LNCaP clone FGC (cell line): ENCODE measurements around the gene PORCN.

Experiments used
- DNase-seq: peaks from one replicate; pipeline ENCODE4 v3.0.0-alpha.2; 2011; ENCODE audit warnings: low read depth
- H3K4me3 ChIP-seq: 2 replicates; pipeline ENCODE4 v1.5.1; 2011; ENCODE audit warnings: mild to moderate bottlenecking, low read depth, low read length, control low read depth
- CTCF ChIP-seq: IDR thresholded peaks from 2 replicates; pipeline ENCODE4 v1.5.1; 2012; ENCODE audit warnings: mild to moderate bottlenecking; ENCODE audit not compliant: control insufficient read depth, insufficient read depth; ENCODE audit errors: extremely low read depth

Gene PORCN

GRCh38 chrX:48471504-48471903 is 37.3 kb upstream of the PORCN start:
- TF ChIP-seq CTCF, result no peak
- no peak overlapping the region for H3K4me3 ChIP-seq
- no peak for DNase-seq

GRCh38 chrX:48472225-48472624 is 36.6 kb upstream of the PORCN start:
- TF ChIP-seq CTCF, result no peak
- DNase-seq, result no peak
- no peak overlapping the region for H3K4me3 ChIP-seq

GRCh38 chrX:48472851-48473703 is 35.7 kb upstream of the PORCN start:
- no peak for DNase-seq
- TF ChIP-seq CTCF, result no peak
- no peak overlapping the region for H3K4me3 ChIP-seq

- no peak for TF ChIP-seq CTCF
- no peak overlapping the region for H3K4me3 ChIP-seq
- DNase-seq, result no peak
Measured at GRCh38 chrX:48473704-48473990, 35.1 kb upstream of the PORCN start.

GRCh38 chrX:48474127-48474526 is 34.7 kb upstream of the PORCN start:
- no peak for DNase-seq
- TF ChIP-seq CTCF, result peak; percentile 14; the same call in 1 of the 2 replicates
- no peak overlapping the region for H3K4me3 ChIP-seq

GRCh38 chrX:48474581-48474980 is 34.2 kb upstream of the PORCN start:
- TF ChIP-seq CTCF, result no peak
- H3K4me3 ChIP-seq, result peak overlapping the region; percentile 80
- no peak for DNase-seq

GRCh38 chrX:48475296-48475695 is 33.5 kb upstream of the PORCN start:
- TF ChIP-seq CTCF, result no peak
- H3K4me3 ChIP-seq, result peak overlapping the region; percentile 80
- DNase-seq, result no peak
